Measurements from ENCODE around the gene TENT5A. TPM values are rescaled to one million over a fixed set of nuclear protein-coding genes. Genes with fewer than 3 reads are reported as not detected.
A peak's percentile ranks its signal among the peaks of the same experiment; 100 is the strongest.

TENT5A gene
- total RNA-seq, 1 donor from 2014 or later: 69.4 TPM

DNA sequence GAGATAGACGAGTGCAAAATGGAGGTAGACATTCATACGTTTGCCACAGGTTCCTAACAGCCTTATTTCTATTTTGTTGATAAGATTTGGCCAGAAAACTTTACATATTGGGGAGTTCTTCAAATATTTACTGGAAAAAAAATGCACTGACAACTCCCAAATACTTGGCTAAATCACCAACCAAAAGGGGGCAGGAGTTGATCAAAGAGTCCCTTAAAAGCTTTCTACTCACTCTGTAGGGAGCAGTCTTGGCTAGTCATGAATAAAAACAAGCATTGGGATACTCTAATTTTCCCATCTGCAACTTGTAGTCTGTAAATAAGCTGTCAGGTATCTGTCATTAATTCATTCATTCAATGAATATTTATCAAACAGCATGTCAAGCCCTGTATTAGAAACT, 18.4 kb downstream of the TENT5A start:
- intact Hi-C loops (cut with micrococcal nuclease): no loop called here
- ATAC-seq (no peak), DNase-seq (no peak)

DNA sequence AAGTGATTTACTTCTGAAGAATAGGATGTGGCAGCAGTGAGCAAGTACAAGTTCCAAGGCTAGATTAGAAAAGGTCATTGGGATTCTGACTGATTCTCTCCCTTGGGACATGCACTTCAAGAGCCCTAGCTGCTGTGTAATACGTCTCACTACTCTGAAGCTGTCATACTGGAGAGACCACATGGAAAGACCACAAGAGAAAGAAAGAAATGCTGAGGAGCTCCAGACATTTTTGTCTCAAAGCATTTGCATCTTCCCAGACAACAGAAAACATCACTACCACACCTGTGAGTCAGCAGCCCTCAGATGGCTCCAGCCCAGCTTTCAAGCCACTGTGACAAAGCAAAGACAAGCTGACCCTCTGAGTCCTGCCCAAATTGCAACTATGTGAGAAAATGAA, 20.7 kb downstream of the TENT5A start:
- ATAC-seq (peak; percentile 51), DNase-seq (no peak)
- intact Hi-C loops (cut with micrococcal nuclease): no loop called here

DNA sequence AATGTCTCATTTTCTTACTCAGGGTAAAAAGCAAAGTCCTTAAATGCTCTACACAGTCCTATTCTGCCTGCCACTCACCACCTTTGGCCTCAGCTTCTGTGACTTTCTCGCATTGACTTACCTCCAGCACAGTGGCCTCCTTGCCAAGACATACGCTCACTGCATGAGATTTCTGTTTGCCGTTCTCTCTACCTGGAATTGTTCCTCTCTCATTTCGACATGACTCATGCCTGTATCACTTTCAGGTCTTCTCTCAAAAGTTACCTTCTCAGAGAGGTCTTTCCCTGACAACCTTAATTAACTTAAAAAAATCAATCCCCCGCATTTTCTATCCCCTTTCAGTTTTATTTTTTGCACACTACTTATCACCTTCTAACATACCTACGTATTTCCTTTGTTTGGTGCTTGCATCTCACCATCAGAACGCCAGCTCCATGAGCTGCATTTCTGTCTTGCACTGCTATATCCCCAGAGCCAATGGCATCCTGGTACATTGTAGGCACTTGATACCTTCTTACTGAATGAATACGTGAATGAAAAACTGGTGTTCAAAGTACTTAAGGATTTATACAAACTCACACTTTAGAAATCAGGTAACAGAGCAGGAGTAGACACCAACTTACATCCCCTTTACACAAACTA, 24.5 kb downstream of the TENT5A start:
- ATAC-seq (peak; percentile 44), DNase-seq (no peak)
- intact Hi-C loops (cut with micrococcal nuclease): no loop called here

DNA sequence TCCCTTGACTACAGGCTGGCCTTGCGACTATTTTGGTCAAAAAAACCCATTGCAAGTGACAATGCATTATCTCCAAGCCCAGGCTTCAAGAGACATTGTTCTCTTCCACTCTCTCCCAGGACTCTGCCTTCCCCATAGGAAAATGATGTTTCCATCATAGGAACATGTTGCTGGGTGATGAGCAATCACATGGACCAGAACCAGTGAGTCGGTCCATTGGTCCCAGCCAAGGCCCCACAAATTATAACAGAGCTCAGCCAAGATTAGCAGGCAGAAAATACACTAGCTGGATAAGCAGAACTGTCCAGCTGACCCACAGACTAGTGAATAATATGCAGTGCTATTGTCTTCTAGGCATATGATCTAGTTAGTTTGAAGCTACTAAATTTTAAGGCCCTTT, 27.4 kb downstream of the TENT5A start:
- intact Hi-C loops (cut with micrococcal nuclease): no loop called here
- DNase-seq (no peak), ATAC-seq (peak; percentile 40)

DNA sequence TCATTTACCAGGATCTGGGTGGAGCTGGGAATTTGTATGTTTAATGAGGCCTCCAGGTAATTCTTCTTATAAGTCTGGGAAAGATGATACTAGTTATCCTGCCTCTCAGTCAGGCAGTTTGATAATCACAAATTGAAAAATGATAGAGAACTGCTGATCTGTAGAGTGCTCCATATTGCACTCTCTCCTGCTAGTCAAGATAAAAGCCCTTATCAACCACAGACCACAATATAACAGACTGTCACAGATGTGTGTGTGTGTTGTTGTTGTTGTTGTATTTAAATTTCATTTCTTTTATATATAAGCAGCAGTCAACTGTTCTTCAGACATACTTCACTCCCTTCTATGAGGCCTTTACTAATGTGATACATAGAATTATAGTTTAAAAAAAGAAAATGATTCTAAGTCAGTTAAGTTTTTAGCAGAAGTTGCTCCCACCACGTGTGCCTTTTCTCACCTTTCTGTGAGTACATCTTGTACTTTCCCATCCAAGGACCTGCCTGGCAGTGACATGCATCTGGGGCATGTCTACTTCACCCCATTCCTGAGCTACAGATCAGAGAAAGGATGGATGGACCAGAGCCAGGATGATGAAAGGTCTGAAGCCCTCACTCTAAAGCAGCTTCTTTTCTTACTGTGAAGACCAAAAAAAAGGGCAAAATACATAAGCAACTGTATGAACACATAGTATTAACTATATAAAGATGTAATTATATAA, 29.8 kb downstream of the TENT5A start:
- DNase-seq (no peak), ATAC-seq (peak; percentile 33)

DNA sequence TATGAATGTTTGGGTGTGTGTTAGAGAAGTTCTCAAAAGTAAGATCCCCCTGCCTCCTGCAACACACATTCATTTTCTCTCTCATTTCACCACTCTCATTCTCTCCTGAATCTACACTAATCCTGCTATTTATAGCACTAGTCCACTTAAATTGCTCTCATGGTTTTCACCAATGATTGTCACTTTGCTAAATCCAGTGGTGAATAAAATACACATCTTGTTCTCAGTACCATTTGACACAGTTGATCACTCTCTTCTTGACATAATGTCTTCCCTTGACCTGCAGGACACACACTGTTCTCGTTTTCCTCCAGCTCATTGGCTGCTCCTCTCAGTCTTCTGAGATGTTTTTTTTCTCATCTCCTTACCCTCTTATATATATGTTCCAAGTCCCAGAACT, 32.1 kb downstream of the TENT5A start:
- DNase-seq: no peak
- peak; percentile 67 for ATAC-seq
- intact Hi-C loops (cut with micrococcal nuclease): no loop called here

More for the DNA sequence above, 29.8 kb downstream of the TENT5A start:
- intact Hi-C loops (cut with micrococcal nuclease): no loop called here

DNA sequence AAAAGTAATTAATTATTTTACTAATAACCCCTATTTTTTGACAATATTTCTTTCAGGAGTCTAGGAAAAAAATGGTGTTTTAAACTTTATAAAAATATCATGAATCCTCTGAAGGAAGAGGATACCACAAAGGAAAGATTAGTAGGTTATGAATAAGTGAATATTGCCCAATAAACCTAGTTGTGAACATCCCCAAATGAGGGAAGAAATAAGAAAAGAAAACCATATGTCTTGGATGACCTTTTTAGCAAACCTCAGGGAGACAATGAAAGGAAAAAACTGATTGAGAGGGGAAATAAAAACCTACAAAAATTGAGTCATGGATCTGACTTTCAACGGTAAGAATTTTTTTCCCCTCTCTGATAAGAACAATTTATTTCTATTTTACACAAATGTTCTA, 34.4 kb downstream of the TENT5A start:
- intact Hi-C loops (cut with micrococcal nuclease): no loop called here
- ATAC-seq: no peak
- DNase-seq: no peak

DNA sequence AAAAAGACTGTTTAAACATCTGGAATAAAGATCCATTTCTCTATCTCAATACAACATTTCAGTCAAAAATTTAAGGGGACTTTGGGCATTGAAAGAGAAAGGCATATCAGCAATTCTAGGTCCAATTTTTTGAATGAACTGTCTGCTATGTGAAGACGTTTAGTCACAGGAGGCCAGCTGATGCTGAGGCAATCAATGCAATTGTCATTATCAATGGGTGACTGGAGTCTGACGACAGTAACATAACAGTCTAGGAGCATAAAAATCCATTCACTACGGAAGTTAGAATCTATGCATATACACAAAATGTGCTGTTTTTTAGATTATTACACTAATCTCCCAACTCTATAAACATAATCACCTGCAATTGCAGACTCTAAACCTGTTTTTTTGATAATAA, 37.8 kb downstream of the TENT5A start:
- ATAC-seq (no peak), DNase-seq (no peak)
- intact Hi-C loops (cut with micrococcal nuclease): no loop called here

DNA sequence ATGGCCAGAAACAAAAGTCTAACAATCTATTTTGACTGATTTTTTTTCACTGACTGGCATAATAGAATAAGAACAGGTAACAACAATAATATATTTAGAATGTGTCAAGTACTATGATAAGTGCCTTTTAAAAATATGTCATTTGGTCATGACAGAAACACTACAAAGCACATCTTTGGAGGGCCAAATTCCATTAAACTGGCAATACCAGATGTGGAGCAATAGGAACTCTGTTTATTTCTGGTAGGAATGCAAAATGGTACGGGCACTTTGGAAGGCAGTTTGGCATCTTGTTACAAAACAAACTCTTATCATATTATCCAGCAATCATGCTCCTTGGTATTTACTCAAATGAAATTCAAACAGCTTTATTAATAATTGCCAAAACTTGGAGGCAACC, 39.3 kb downstream of the TENT5A start:
- intact Hi-C loops (cut with micrococcal nuclease): no loop called here
- ATAC-seq (peak; percentile 26), DNase-seq (no peak)

DNA sequence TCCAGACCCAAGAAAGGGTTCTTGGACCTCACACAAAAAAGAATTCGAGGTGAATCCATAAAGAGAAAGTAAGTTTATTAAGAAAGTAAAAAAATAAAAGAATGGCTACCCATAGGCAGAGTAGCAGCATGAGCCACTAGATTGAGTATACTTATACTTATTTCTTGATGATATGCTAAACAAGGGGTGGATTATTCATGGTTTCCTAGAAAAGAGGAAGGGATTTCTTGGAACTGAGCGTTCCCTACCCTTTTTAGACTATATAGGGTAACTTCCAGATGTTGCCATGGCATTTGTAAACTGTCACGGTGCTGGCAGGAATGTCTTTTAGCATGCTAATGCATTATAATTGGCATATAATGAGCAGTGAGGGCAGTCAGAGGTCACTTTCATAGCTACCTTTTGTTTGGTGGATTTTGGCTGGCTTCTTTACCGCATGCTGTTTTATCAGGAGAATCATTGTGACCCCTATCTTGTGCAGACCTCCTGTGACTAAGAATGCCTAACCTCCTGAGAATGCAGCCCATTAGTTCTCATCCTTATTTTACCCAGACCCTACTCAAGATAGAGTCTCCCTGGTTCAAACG, 44.3 kb downstream of the TENT5A start:
- ATAC-seq (peak; percentile 32), DNase-seq (no peak)
- intact Hi-C loops (cut with micrococcal nuclease): no loop called here

DNA sequence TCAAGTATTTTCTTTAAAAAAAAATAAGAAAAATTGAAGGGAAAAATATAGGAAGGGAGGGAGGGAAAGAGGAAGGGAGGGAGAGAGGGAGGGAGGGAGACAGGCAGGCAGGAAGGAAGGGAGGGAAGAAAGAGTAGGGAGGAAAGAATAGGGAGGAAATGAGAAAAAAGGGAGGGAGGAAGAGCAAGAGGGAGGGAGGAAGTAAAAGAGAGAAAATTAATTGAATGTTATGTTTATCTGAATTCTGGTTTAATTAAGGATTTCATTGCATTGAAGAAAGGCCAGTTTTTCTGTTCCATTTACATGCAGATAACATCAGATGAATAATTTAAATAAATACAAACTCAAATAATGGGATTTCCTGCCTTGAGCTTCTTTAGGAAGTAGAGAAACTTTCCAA, 47.8 kb downstream of the TENT5A start:
- intact Hi-C loops (cut with micrococcal nuclease): no loop called here
- DNase-seq (no peak), ATAC-seq (no peak)

DNA sequence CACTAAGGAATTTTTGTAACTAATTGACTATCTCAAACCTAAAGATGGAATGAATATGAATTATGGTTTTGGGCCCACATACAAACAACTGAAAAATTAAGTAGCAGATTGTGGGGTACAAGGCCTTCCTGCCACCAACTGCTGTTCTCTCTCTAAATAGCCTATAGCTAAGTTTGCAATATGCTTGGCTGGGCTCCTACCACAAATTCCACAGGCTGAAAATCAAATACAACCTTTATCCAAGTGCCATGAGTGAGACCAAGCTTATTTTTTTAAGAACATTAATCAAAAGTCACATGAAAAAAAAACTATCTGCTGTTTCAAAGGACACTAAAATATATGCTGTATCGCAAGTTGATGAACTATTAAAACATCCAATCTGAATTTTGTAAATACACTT, 52.1 kb downstream of the TENT5A start:
- intact Hi-C loops (cut with micrococcal nuclease): no loop called here
- no peak for ATAC-seq
- DNase-seq: no peak

DNA sequence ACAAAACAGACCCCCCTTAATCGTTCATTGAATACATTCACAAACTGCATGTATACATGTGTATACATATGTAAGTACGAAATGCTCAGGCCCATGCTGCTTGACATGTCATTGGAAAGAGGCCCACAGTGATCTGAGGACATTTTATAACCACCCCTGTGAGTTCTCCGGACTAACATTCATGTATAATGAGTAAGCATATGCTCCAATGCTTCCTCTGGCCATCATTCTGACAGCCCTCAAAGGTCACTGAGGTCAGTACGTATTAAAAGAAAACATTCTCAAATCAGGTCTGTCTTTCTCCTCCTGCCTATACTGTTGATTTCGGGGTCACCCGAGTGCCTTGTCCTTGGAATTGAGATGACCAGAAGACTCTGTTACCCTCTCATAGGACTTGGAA, 54.9 kb downstream of the TENT5A start:
- ATAC-seq (peak; percentile 54), DNase-seq (no peak)
- intact Hi-C loops (cut with micrococcal nuclease): no loop called here

DNA sequence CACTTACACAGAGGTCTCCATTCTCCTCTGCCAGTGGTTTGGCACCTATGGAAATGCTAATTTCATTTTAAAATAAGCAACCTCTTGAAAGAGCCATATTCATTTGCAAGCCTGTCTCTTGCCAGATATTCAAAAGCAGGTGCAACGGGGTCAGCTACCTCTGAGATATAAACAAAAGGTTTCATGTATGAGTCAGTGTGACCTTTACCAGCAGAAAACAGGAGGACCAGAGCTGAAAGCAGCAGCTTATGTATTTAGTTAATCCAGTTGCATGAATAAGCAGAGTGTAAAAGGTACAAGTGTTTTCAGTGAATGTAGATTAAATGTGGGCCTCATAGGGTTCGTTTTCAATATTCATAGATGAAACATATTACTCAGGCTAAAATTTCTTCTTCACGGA, 56.0 kb downstream of the TENT5A start:
- no peak for DNase-seq
- peak; percentile 53 for ATAC-seq
- intact Hi-C loops (cut with micrococcal nuclease): no loop called here

Measured in left ventricle myocardium superior (tissue), 1 donor.